Right lobe of liver (tissue), 6 donors: ENCODE results near the gene CLEC2D. TPM values are rescaled to one million over a fixed set of nuclear protein-coding genes. Genes with fewer than 3 reads are reported as not detected.
A peak's percentile ranks its signal among the peaks of the same experiment; 100 is the strongest.

ENCODE experiments used
- ATAC-seq, 4 donors: fragments of 200-7000 bp; cut with Tn5 transposase; one replicate each; pipeline ENCODE4 v1.9.1; 2020; ENCODE audit warnings: mild to moderate bottlenecking in 4 of 4, moderate library complexity in 4 of 4
- DNase-seq, 3 donors: peaks; one replicate each; pipeline ENCODE4 v3.0.0-alpha.2; 2020
- H3K27ac ChIP-seq, 3 donors: fragments of 200-600 bp; one replicate each; pipeline ENCODE4 v1.8.0; 2022
- H3K27me3 ChIP-seq, 2 donors: fragments of 200-600 bp; one replicate each; pipeline ENCODE4 v1.8.0; 2022
- H3K36me3 ChIP-seq, 4 donors: fragments of 200-600 bp; sonication (generic) in 1 of 4; one replicate each; pipeline versions ENCODE4 v1.5.1 to v1.8.0; 2017 to 2022; ENCODE audit warnings: control low read depth in 1 of 4
- H3K4me1 ChIP-seq, 4 donors: fragments of 200-600 bp; sonication (generic) in 1 of 4; one replicate each; pipeline versions ENCODE4 v1.5.1 to v1.8.0; 2017 to 2022; ENCODE audit warnings: control low read depth in 1 of 4
- H3K4me3 ChIP-seq, 3 donors: fragments of 200-600 bp; one replicate each; pipeline ENCODE4 v1.8.0; 2022
- H3K9me3 ChIP-seq, 4 donors: fragments of 200-600 bp; sonication (generic) in 1 of 4; one replicate each; pipeline versions ENCODE4 v1.5.1 to v1.8.0; 2017 to 2022; ENCODE audit warnings: control low read depth in 1 of 4
- CTCF ChIP-seq, 4 donors: fragments of 200-600 bp in 3 of 4; fragments of 450-650 bp in 1 of 4; IDR thresholded peaks; one replicate each; pipeline versions ENCODE4 v1.5.1 to v1.8.0; 2016 to 2022; ENCODE audit warnings: antibody characterized with exemption in 4 of 4, mild to moderate bottlenecking in 2 of 4
- POLR2A ChIP-seq: fragments of 450-650 bp; IDR thresholded peaks from one replicate; pipeline ENCODE4 v1.6.1; 2017; ENCODE audit warnings: antibody characterized with exemption, mild to moderate bottlenecking
- WGBS: methylation state at CpG from one replicate; pipeline ENCODE4 v1.1.6; 2018; ENCODE audit warnings: low coverage, low lambda C conversion rate; ENCODE audit not compliant: insufficient coverage; ENCODE audit errors: missing lambda C conversion rate; 5-methylcytosine and 5-hydroxymethylcytosine counted together
- intact Hi-C, 2 donors: fragments of 100-400 bp; cut with DNase I; formaldehyde crosslinking; loops; one replicate each; pipeline versions ENCODE4 v1.11.2 to v1.14.1; 2022
- total RNA-seq, 6 experiments: library from RNA; depleted of rRNA in 2 of 6; stranded (reverse); fragments of >200 nt in 2 of 6; fragmentation: NEBNext Ultra II Directional in 3 of 6; extraction: Animal tissue kit (Norgen Biotek cat#: 25700) in 3 of 6; gene quantifications; one replicate each; pipeline versions ENCODE4 v1.1.0 to v1.2.4, GENCODE V29; 2016 to 2023
- donor health status: DM: no; HTN: yes; CAD: no.
- donor health status: DM: no; HTN: no; CAD: no.
- donor health status: DM: no; HTN: no; CAD: no.
- donor health status: DM: no; HTN: yes; CAD: no.
- donor health status: DM: no; HTN: yes; CAD: no.

CLEC2D gene
- total RNA-seq, 6 experiments from 2014 or later: 0.62 to 4.4 (median 1.6) TPM

GRCh38 chr12:9717070-9717925 lies 47.8 kb downstream of the CLEC2D start:
- no peak for ATAC-seq
- Histone ChIP-seq H3K4me3 (no peak overlapping the region), H3K27me3 (no peaks in the 10 kb centered on the region), H3K4me1 (no peaks in the 10 kb centered on the region), H3K9me3 (no peaks in the 10 kb centered on the region), H3K27ac (no peak overlapping the region), H3K36me3 (no peaks in the 10 kb centered on the region)
- TF ChIP-seq POLR2A (no peak), CTCF (IDR thresholded peaks at IDR 0.05) (no peak)
- 82% methylated on average over 15 of the region's 15 CpGs for WGBS
- DNase-seq: no peak
- intact Hi-C loops: no loop called here

GRCh38 chr12:9718968-9719367 lies 49.5 kb downstream of the CLEC2D start:
- ATAC-seq (peak in 1 of 4 donors; percentile 47), DNase-seq (no peak)
- Histone ChIP-seq H3K27ac (no peak overlapping the region), H3K36me3 (no peaks in the 10 kb centered on the region), H3K4me1 (no peaks in the 10 kb centered on the region), H3K27me3 (no peaks in the 10 kb centered on the region), H3K4me3 (no peak overlapping the region), H3K9me3 (no peaks in the 10 kb centered on the region)
- TF ChIP-seq POLR2A (no peak), CTCF (IDR thresholded peaks at IDR 0.05) (no peak)
- WGBS: 66% methylated on average over 7 of the region's 7 CpGs
- intact Hi-C loops: no loop called here

- H3K4me3 ChIP-seq: no peak overlapping the region
Observed at GRCh38 chr12:9719790-9720189, 50.3 kb downstream of the CLEC2D start.

GRCh38 chr12:9721394-9722092 lies 52.0 kb downstream of the CLEC2D start:
- Histone ChIP-seq H3K4me3 (no peak overlapping the region), H3K4me1 (no peaks in the 10 kb centered on the region), H3K27ac (no peak overlapping the region), H3K36me3 (no peaks in the 10 kb centered on the region), H3K9me3 (no peaks in the 10 kb centered on the region), H3K27me3 (no peaks in the 10 kb centered on the region)
- no peak for DNase-seq
- no peak for TF ChIP-seq CTCF (IDR thresholded peaks at IDR 0.05)
- TF ChIP-seq POLR2A: no peak
- WGBS: 72% methylated on average over 5 of the region's 5 CpGs
- no peak for ATAC-seq
- intact Hi-C loops: no loop called here

More at GRCh38 chr12:9719790-9720189, 50.3 kb downstream of the CLEC2D start:
- DNase-seq: no peak
- ATAC-seq: no peak
- TF ChIP-seq POLR2A (no peak), CTCF (IDR thresholded peaks at IDR 0.05) (no peak)
- no peaks in the 10 kb centered on the region for H3K9me3 ChIP-seq
- H3K36me3 ChIP-seq: no peaks in the 10 kb centered on the region
- intact Hi-C loops: no loop called here
- 67% methylated on average over 1 of the region's 1 CpG for WGBS
- no peak overlapping the region for H3K27ac ChIP-seq
- no peaks in the 10 kb centered on the region for H3K27me3 ChIP-seq
- no peaks in the 10 kb centered on the region for H3K4me1 ChIP-seq
